Adrenal gland (tissue), 12 donors: Measurements from ENCODE around the gene NUCKS1. TPM values are rescaled to one million over a fixed set of nuclear protein-coding genes. Genes with fewer than 3 reads are reported as not detected.
A peak's percentile ranks its signal among the peaks of the same experiment; 100 is the strongest.

Source experiments
- DNase-seq, 7 donors: peaks; one replicate each; pipeline ENCODE4 v3.0.0-alpha.2; 2019 to 2020
- H3K27ac ChIP-seq, 5 donors: fragments of 200-600 bp; sonication (generic) in 4 of 5; 1 replicate in 3 of 5; 2 replicates in 2 of 5; pipeline versions ENCODE4 v1.5.1 to v1.8.0; 2016 to 2020; ENCODE audit warnings: mild to moderate bottlenecking in 1 of 5
- H3K27me3 ChIP-seq: fragments of 200-600 bp; 2 replicates; pipeline ENCODE4 v1.8.0; 2021
- H3K36me3 ChIP-seq, 2 donors: fragments of 200-600 bp; replicated peaks in 1 of 2; 1 replicate in 1 of 2; 2 replicates in 1 of 2; pipeline versions ENCODE4 v1.5.1 to v1.8.0; 2018 to 2022
- H3K4me1 ChIP-seq, 2 donors: fragments of 200-600 bp; replicated peaks in 1 of 2; 1 replicate in 1 of 2; 2 replicates in 1 of 2; pipeline versions ENCODE4 v1.5.1 to v1.8.0; 2018 to 2021
- H3K4me3 ChIP-seq, 4 donors: fragments of 200-600 bp; sonication (generic) in 3 of 4; one replicate each; pipeline ENCODE4 v1.5.1; 2016 to 2018
- H3K9me3 ChIP-seq, 3 donors: fragments of 200-600 bp; sonication (generic) in 1 of 3; replicated peaks in 1 of 3; 1 replicate in 2 of 3; 2 replicates in 1 of 3; pipeline versions ENCODE4 v1.5.1 to v1.8.0; 2016 to 2021
- POLR2A ChIP-seq, 2 donors: fragments of 450-650 bp; IDR thresholded peaks; one replicate each; pipeline ENCODE4 v1.6.1; 2017; ENCODE audit warnings: antibody characterized with exemption in 2 of 2, mild to moderate bottlenecking in 2 of 2, moderate library complexity in 1 of 2
- WGBS, 4 donors: extraction: QIAGEN DNeasy Blood & Tissue Kit in 2 of 4; methylation state at CpG; one replicate each; pipeline versions ENCODE4 v1.1.5 to v1.1.7; 2013 to 2017; 5-methylcytosine and 5-hydroxymethylcytosine counted together
- intact Hi-C, 2 donors: fragments of 100-400 bp; cut with DNase I; formaldehyde crosslinking; loops; one replicate each; pipeline versions ENCODE4 v1.14.1 to v1.15.0; 2022 to 2023
- polyA plus RNA-seq, 3 donors: library from polyadenylated mRNA; stranded (reverse); fragments of 200-250 nt in 2 of 3; fragments of 350-450 nt in 1 of 3; fragmentation: Illumina TruSeq in 1 of 3; extraction: RNeasy Lipid Tissue Mini Kit (QIAGEN cat#74804) in 1 of 3; gene quantifications; one replicate each; pipeline ENCODE4 v1.2.3, GENCODE V29; 2013 to 2014
- total RNA-seq, 9 donors: library from RNA; depleted of rRNA in 4 of 9; stranded (reverse); fragments of >200 nt in 4 of 9; fragments of 120-200 nt in 1 of 9; fragmentation: NEBNext Ultra II Directional in 1 of 9; extraction: Animal tissue kit (Norgen Biotek cat#: 25700) in 1 of 9; gene quantifications; one replicate each; pipeline versions ENCODE4 v1.1.0 to v1.2.4, GENCODE V29; 2013 to 2023
- TF ChIP-seq, protein P1 (sequence below), 6 experiments: fragments of 450-650 bp in 4 of 6; fragments of 200-600 bp in 2 of 6; sonication (generic) in 1 of 6; IDR thresholded peaks; 1 replicate in 5 of 6; 2 replicates in 1 of 6; pipeline versions ENCODE4 v1.5.1 to v1.8.0; 2016 to 2021; ENCODE audit warnings: antibody characterized with exemption in 6 of 6, mild to moderate bottlenecking in 2 of 6, moderate library complexity in 1 of 6
- donor health status: healthy with polysubstance abuse.
- donor health status: Bipolar disorder and iron deficiency.
- donor health status: DM: yes; HTN: yes; CAD: no.
- donor health status: DM: no; HTN: no; CAD: no.
- donor health status: DM: no; HTN: no; CAD: no.
- donor health status: DM: yes; HTN: yes; CAD: no.

The NUCKS1 gene
- total and polyA plus RNA-seq, 12 donors, result 33.1 to 161 (median 122) TPM

DNA sequence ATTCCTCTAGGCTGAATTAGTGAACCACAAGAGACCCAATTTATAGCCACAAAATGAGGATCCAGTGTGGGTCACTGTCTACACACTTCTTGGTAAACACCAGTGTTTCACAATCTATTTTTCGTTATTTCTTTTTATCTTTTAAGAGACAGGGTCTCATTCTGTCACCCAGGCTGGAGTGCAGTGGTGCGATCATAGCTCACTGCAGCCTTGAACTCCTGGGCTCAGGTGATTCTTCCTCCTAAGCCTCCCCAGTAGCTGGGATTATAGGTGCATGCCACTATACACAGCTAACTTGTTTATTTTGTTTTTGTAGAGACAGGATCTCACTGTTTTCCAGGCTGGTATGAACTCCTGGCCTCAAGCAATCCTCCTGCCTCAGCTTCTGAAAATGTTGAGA is 40.3 kb downstream of the NUCKS1 start:
- intact Hi-C loops, result loop anchor here (5.0 kb wide), 1 partner anchor 47 kb away; no protein-coding TSS in a partner anchor
- Histone ChIP-seq H3K9me3 (no peaks in the 10 kb centered on the region), H3K4me3 (no peak overlapping the region), H3K27me3 (no peaks in the 10 kb centered on the region), H3K27ac (no peak overlapping the region), H3K4me1 (peaks cover 0 to 18% of the 10 kb centered on the region in 2 donors), H3K36me3 (peaks cover 0 to 3% of the 10 kb centered on the region in 2 donors)
- TF ChIP-seq, protein P1, sequence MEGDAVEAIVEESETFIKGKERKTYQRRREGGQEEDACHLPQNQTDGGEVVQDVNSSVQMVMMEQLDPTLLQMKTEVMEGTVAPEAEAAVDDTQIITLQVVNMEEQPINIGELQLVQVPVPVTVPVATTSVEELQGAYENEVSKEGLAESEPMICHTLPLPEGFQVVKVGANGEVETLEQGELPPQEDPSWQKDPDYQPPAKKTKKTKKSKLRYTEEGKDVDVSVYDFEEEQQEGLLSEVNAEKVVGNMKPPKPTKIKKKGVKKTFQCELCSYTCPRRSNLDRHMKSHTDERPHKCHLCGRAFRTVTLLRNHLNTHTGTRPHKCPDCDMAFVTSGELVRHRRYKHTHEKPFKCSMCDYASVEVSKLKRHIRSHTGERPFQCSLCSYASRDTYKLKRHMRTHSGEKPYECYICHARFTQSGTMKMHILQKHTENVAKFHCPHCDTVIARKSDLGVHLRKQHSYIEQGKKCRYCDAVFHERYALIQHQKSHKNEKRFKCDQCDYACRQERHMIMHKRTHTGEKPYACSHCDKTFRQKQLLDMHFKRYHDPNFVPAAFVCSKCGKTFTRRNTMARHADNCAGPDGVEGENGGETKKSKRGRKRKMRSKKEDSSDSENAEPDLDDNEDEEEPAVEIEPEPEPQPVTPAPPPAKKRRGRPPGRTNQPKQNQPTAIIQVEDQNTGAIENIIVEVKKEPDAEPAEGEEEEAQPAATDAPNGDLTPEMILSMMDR (IDR thresholded peaks at IDR 0.05), result no peak
- no peak for TF ChIP-seq POLR2A (IDR thresholded peaks at IDR 0.05)
- WGBS, 4 donors, result 68 to 76% (median 74%) methylated on average over 2 of the region's 2 CpGs
- no peak for DNase-seq

DNA sequence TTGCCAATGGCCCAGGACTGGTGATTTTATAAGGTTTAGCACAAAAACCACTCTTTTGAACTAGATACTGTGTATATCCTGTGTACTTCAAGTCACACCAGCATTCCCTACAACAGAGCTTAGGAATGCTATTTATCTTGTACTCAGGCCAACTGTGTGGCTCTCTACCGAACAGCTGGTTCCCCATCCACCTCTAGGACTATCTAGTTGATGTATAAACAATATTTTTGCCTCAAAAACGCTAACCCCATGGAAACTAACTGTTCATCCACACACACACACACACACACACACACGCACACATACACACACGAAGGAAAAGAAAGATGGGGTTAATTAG is 41.0 kb downstream of the NUCKS1 start:
- intact Hi-C loops, result loop anchor here (5.0 kb wide), 1 partner anchor 47 kb away; no protein-coding TSS in a partner anchor
- Histone ChIP-seq H3K36me3 (peaks cover 0 to 3% of the 10 kb centered on the region in 2 donors), H3K27me3 (no peaks in the 10 kb centered on the region), H3K4me3 (no peak overlapping the region), H3K9me3 (no peaks in the 10 kb centered on the region), H3K4me1 (peaks cover 0 to 24% of the 10 kb centered on the region in 2 donors), H3K27ac (peak overlapping the region in 1 of 5 donors; percentile 2)
- no peak for DNase-seq
- 55 to 73% (median 69%) methylated on average over 4 of the region's 4 CpGs for WGBS, 4 donors
- TF ChIP-seq, protein P1 (IDR thresholded peaks at IDR 0.05), result no peak
- TF ChIP-seq POLR2A (IDR thresholded peaks at IDR 0.05), result no peak

GRCh38 chr1:205706601-205707502 is 43.1 kb downstream of the NUCKS1 start:
- no peaks in the 10 kb centered on the region for H3K9me3 ChIP-seq
- WGBS, 4 donors, result 71 to 75% (median 73%) methylated on average over 6 of the region's 6 CpGs
- intact Hi-C loops, result loop anchor here (5.0 kb wide), 1 partner anchor 45 kb away; no protein-coding TSS in a partner anchor
- no peak overlapping the region for H3K4me3 ChIP-seq
- TF ChIP-seq, protein P1 (IDR thresholded peaks at IDR 0.05), result no peak
- TF ChIP-seq POLR2A (IDR thresholded peaks at IDR 0.05), result no peak
- H3K27me3 ChIP-seq, result no peaks in the 10 kb centered on the region
- H3K36me3 ChIP-seq, result peaks cover 0 to 3% of the 10 kb centered on the region in 2 donors
- H3K4me1 ChIP-seq, result peaks cover 0 to 30% of the 10 kb centered on the region in 2 donors
- no peak for DNase-seq
- no peak overlapping the region for H3K27ac ChIP-seq

DNA sequence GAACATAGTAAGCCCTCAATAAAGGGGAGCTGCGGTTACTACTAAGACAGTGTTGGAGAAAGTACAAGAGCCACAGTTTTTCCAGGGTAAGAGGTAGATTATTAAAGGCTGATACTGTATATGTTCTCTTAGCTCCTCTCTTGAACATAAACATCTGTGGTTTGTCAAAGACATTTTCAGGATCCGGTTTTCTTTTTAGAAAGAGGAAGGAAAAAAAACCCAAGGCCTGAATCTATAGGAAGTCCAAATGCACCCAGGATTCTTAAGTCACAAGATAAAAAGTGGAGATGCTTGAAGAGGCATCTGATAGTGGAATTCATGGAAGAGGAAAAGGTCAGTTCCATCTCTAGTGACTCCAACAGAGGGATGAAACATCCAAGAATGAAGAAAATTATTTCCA is 45.1 kb downstream of the NUCKS1 start:
- WGBS, 4 donors, result 67 to 87% (median 72%) methylated on average over 2 of the region's 2 CpGs
- no peak for TF ChIP-seq POLR2A (IDR thresholded peaks at IDR 0.05)
- TF ChIP-seq, protein P1 (IDR thresholded peaks at IDR 0.05), result no peak
- H3K4me1 ChIP-seq, result peaks cover 0 to 24% of the 10 kb centered on the region in 2 donors
- H3K27me3 ChIP-seq, result no peaks in the 10 kb centered on the region
- peaks cover 0 to 3% of the 10 kb centered on the region in 2 donors for H3K36me3 ChIP-seq
- peak overlapping the region in 1 of 5 donors; percentile 34 for H3K27ac ChIP-seq
- intact Hi-C loops, result loop anchor here (5.0 kb wide), 1 partner anchor 43 kb away; no protein-coding TSS in a partner anchor
- H3K9me3 ChIP-seq, result no peaks in the 10 kb centered on the region
- no peak for DNase-seq
- no peak overlapping the region for H3K4me3 ChIP-seq
